ENCODE results near the gene TSFM.

TSFM gene

GRCh38 chr12:57782243-57782607 is 362 bp upstream of the TSFM start:
- H3K79me2 ChIP-seq (ENCODE audit: control insufficient read depth, low read length): peaks cover 32% of the 10 kb centered on the region
- H3K9me2 ChIP-seq (replicated peaks; ENCODE audit: control insufficient read depth, low read length): no peaks in the 10 kb centered on the region
- TF ChIP-seq EZH2phosphoT487 (IDR thresholded peaks at IDR 0.05; ENCODE audit: borderline replicate concordance, low read length) (no peak), CTCF (IDR thresholded peaks at IDR 0.05; ENCODE audit: low read depth, low read length, poor library complexity, severe bottlenecking) (no peak)
- H3K4me2 ChIP-seq (ENCODE audit: low read length): peak overlapping the region; percentile 97
- peaks cover 4% of the 10 kb centered on the region; the same call in 1 of the 2 replicates for H4K20me1 ChIP-seq (ENCODE audit: control insufficient read depth, insufficient read depth, low read depth, low read length)
- peak overlapping the region; percentile 15 for H3K27ac ChIP-seq (ENCODE audit: low read depth, low read length)
- no peaks in the 10 kb centered on the region for H3K27me3 ChIP-seq (ENCODE audit: control insufficient read depth, low read length)
- H3K4me1 ChIP-seq (ENCODE audit: control insufficient read depth, low read length): peaks cover 21% of the 10 kb centered on the region
- H3K4me3 ChIP-seq (ENCODE audit: low read length): peak overlapping the region; percentile 98
- H3F3A ChIP-seq (ENCODE audit: control insufficient read depth, insufficient read depth): no peaks in the 10 kb centered on the region
- no peaks in the 10 kb centered on the region for H3K9me3 ChIP-seq (ENCODE audit: control insufficient read depth, insufficient read depth, low read length)
- H3K36me3 ChIP-seq (ENCODE audit: control insufficient read depth, low read length): peaks cover 35% of the 10 kb centered on the region

GRCh38 chr12:57783466-57783801 is 847 bp downstream of the TSFM start:
- Histone ChIP-seq H3K79me2 (ENCODE audit: control insufficient read depth, low read length) (peaks cover 32% of the 10 kb centered on the region), H3K4me1 (ENCODE audit: control insufficient read depth, low read length) (peaks cover 21% of the 10 kb centered on the region), H3K4me2 (ENCODE audit: low read length) (peak overlapping the region; percentile 97), H3K36me3 (ENCODE audit: control insufficient read depth, low read length) (peaks cover 44% of the 10 kb centered on the region), H3K9me3 (ENCODE audit: control insufficient read depth, insufficient read depth, low read length) (no peaks in the 10 kb centered on the region), H3K9me2 (replicated peaks; ENCODE audit: control insufficient read depth, low read length) (no peaks in the 10 kb centered on the region), H3K4me3 (ENCODE audit: low read length) (peak overlapping the region; percentile 98), H3K27ac (ENCODE audit: low read depth, low read length) (no peak overlapping the region), H4K20me1 (ENCODE audit: control insufficient read depth, insufficient read depth, low read depth, low read length) (peaks cover 4% of the 10 kb centered on the region; the same call in 1 of the 2 replicates), H3F3A (ENCODE audit: control insufficient read depth, insufficient read depth) (no peaks in the 10 kb centered on the region), H3K27me3 (ENCODE audit: control insufficient read depth, low read length) (no peaks in the 10 kb centered on the region)
- TF ChIP-seq EZH2phosphoT487 (IDR thresholded peaks at IDR 0.05; ENCODE audit: borderline replicate concordance, low read length) (no peak), CTCF (IDR thresholded peaks at IDR 0.05; ENCODE audit: low read depth, low read length, poor library complexity, severe bottlenecking) (no peak)

- Histone ChIP-seq H3K27me3 (ENCODE audit: control insufficient read depth, low read length) (no peaks in the 10 kb centered on the region), H4K20me1 (ENCODE audit: control insufficient read depth, insufficient read depth, low read depth, low read length) (peaks cover 4% of the 10 kb centered on the region; the same call in 1 of the 2 replicates), H3K9me3 (ENCODE audit: control insufficient read depth, insufficient read depth, low read length) (no peaks in the 10 kb centered on the region), H3K36me3 (ENCODE audit: control insufficient read depth, low read length) (peaks cover 47% of the 10 kb centered on the region), H3K4me1 (ENCODE audit: control insufficient read depth, low read length) (peaks cover 21% of the 10 kb centered on the region), H3K9me2 (replicated peaks; ENCODE audit: control insufficient read depth, low read length) (no peaks in the 10 kb centered on the region), H3K27ac (ENCODE audit: low read depth, low read length) (no peak overlapping the region), H3F3A (ENCODE audit: control insufficient read depth, insufficient read depth) (no peaks in the 10 kb centered on the region), H3K4me2 (ENCODE audit: low read length) (peak overlapping the region; percentile 97), H3K4me3 (ENCODE audit: low read length) (peak overlapping the region; percentile 98; the same call in 1 of the 2 replicates), H3K79me2 (ENCODE audit: control insufficient read depth, low read length) (peaks cover 32% of the 10 kb centered on the region)
- TF ChIP-seq EZH2phosphoT487 (IDR thresholded peaks at IDR 0.05; ENCODE audit: borderline replicate concordance, low read length): no peak
- TF ChIP-seq CTCF (IDR thresholded peaks at IDR 0.05; ENCODE audit: low read depth, low read length, poor library complexity, severe bottlenecking): no peak
Measured at GRCh38 chr12:57783861-57784260, 1.3 kb downstream of the TSFM start.

Data from DOHH2 (cell line).